Islet precursor cell (in vitro differentiated cells): ENCODE results near the gene HIKESHI.

Experiments
- DNase-seq: peaks from one replicate; pipeline ENCODE4 v3.0.0-alpha.2; 2018

The HIKESHI gene

DNA sequence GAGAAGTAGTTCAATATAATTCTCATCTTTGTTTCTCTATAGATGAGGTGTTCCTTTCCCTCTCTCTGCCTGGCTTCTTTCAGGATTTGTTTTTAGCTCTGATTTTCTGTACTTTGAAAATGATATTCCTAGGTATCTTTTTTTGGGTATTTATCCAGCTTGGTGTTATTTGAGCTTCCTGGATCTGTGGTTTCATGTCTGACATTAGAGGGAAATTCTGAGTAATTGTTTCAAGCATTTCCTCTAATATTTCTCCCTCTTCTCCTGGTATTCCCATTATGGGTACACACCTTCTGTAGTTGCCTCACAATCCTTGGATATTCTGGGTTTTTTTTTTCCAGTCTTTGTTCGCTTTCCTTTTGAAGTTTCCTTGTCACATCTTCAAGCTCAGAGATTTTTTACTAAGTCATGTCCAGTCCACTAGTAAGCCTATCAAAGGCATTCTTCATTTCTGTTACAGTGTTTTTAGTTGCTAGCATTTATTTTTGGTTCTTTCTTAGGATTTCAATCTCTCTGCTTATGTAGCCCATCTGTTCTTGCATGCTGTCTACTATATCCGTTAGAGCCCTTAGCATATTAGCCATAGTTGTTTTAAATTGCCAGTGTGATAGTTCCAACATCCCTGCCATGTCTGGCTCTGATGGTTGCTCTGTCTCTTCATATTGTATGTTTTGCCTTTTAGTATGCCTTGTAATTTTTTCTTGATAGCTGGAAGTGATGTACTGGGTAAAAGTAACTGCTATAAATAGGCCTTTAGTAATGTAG lies 78.4 kb downstream of the HIKESHI start:
- DNase-seq = no peak

DNA sequence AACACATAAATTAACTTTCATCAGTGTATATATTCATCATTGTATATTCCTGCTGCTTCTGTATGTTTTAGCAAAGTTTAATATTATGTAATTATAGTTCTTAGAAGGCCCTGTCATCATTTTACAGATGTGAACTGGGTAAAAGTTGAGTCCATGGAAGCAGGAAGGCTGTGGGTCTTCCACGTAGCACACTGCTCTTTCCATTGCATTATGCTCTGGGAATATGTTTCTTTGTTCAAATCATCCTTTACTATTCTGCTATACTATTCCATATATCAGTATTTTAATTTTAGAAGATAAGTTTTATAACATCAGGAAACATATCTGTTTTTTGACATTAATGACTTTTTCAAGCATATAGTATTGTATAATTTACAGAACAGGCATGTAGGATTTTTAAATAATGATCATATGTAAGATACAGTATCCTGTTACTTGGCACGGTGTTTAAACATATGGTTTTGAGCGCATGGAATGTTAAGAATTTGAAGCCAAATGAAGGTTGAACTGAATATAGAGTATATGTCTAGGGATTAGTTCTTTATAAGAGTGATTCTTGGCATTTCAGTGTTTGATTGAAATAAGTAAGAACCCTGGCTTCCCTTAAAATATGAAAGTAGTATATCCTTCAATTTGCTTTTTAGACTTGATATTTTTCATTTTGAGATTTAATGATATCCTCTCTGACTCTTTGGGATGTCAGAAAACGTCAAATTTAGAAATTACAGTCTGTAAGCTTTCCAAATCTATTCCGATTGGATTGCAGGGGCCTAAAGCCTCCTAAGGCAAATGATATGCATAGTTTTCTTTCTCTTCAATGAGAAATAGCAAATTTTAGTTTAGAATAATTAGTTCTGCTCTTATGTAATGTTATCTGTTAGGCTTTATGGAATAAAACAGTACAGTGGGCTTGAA lies 81.3 kb downstream of the HIKESHI start:
- DNase-seq = no peak

- no peak for DNase-seq
These were observed 84.2 kb downstream of the HIKESHI start for GRCh38 chr11:86386283-86386682.

DNA sequence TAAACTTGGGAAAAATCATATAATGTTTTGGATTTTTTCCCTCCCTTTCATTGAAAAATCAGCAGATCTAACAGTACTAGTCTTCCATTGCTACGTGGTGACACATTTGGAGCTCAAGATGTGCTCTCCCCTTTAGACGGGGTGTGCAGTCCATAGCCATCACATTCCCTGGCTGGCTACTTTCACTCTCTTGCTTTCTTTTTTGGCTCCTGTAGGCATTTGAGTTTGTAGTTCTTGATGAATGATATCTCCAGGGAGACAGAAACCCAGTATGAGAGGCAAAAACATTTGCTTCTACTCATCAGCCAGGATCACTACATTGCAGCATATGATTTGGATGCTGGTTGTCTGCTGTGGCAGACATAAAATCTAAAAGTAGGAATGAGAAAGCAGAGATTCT lies 84.7 kb downstream of the HIKESHI start:
- no peak for DNase-seq

DNA sequence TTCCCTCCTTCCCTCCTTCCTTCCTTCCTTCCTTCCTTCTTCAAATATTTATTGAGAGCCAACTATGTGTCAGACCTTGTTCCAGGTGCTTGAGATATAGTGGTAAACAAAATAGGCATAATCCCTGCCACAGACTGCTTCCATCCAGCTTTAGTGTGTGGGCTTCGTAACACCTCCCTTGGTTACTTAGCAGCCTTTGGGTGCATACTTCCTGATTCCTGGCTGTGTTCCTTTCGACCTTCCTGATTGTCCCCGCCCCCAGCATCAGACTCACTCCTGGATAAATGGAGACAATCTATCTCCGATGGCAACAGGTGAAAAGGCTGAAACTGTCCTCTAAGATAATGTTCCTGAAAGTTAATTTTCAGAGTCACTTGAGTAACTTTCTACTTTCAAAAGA lies 86.2 kb downstream of the HIKESHI start:
- no peak for DNase-seq

- no peak for DNase-seq
These were observed 88.4 kb downstream of the HIKESHI start for GRCh38 chr11:86390487-86390886.

- DNase-seq = peak; percentile 82
These were observed 93.1 kb downstream of the HIKESHI start for GRCh38 chr11:86395061-86395551.
